ENCODE results near the gene SUDS3. TPM values are rescaled to one million over a fixed set of nuclear protein-coding genes. Genes with fewer than 3 reads are reported as not detected.

Gene SUDS3
- polyA plus RNA-seq, 1 donor from 2014 or later = 67.9 TPM

- H4K20me1 ChIP-seq (ENCODE audit: insufficient read depth) = no peaks in the 10 kb centered on the region
- peaks cover 12% of the 10 kb centered on the region for H3K36me3 ChIP-seq (ENCODE audit: insufficient read depth, low read length)
These were observed 41.6 kb downstream of the SUDS3 start for GRCh38 chr12:118417942-118418341.

GRCh38 chr12:118418385-118419057 is 42.2 kb downstream of the SUDS3 start:
- Histone ChIP-seq H2AFZ (ENCODE audit: low read depth, low read length) (no peak overlapping the region), H3K9me2 (ENCODE audit: insufficient read depth, low read length) (no peaks in the 10 kb centered on the region), H3K27ac (ENCODE audit: low read length) (no peak overlapping the region), H3K4me3 (ENCODE audit: low read length) (no peak overlapping the region), H3K79me2 (replicated peaks; ENCODE audit: insufficient read depth, low read length) (no peaks in the 10 kb centered on the region), H3K9ac (ENCODE audit: low read length) (no peak overlapping the region), H3F3A (ENCODE audit: insufficient read depth, low read length, poor library complexity, severe bottlenecking) (no peaks in the 10 kb centered on the region), H3K27me3 (ENCODE audit: insufficient read depth, low read depth, low read length) (no peaks in the 10 kb centered on the region), H3K36me3 (ENCODE audit: insufficient read depth, low read length) (peaks cover 12% of the 10 kb centered on the region), H3K4me2 (ENCODE audit: low read length) (no peak overlapping the region), H4K20me1 (ENCODE audit: insufficient read depth) (no peaks in the 10 kb centered on the region), H3K9me3 (ENCODE audit: low read length) (no peaks in the 10 kb centered on the region)
- no peak for TF ChIP-seq TAF1 (IDR thresholded peaks at IDR 0.05; ENCODE audit: low read depth)
- no peak for TF ChIP-seq SMC3 (conservative IDR thresholded peaks at IDR 0.05; ENCODE audit: poor library complexity)
- no peak for TF ChIP-seq REST (IDR thresholded peaks at IDR 0.05; ENCODE audit: borderline replicate concordance)
- TF ChIP-seq CTCF (IDR thresholded peaks at IDR 0.05; ENCODE audit: poor library complexity, severe bottlenecking) = no peak
- no peak for TF ChIP-seq EZH2 (IDR thresholded peaks at IDR 0.05; ENCODE audit: borderline replicate concordance, insufficient read depth, low read length, poor library complexity, severe bottlenecking)

More at GRCh38 chr12:118417942-118418341, 41.6 kb downstream of the SUDS3 start:
- H3K27ac ChIP-seq (ENCODE audit: low read length) = no peak overlapping the region
- H3K9ac ChIP-seq (ENCODE audit: low read length) = no peak overlapping the region
- no peaks in the 10 kb centered on the region for H3K27me3 ChIP-seq (ENCODE audit: insufficient read depth, low read depth, low read length)
- H3K4me2 ChIP-seq (ENCODE audit: low read length) = no peak overlapping the region
- no peaks in the 10 kb centered on the region for H3K9me2 ChIP-seq (ENCODE audit: insufficient read depth, low read length)
- H3K9me3 ChIP-seq (ENCODE audit: low read length) = no peaks in the 10 kb centered on the region
- H3K4me3 ChIP-seq (ENCODE audit: low read length) = no peak overlapping the region
- no peaks in the 10 kb centered on the region for H3F3A ChIP-seq (ENCODE audit: insufficient read depth, low read length, poor library complexity, severe bottlenecking)
- no peaks in the 10 kb centered on the region for H3K79me2 ChIP-seq (replicated peaks; ENCODE audit: insufficient read depth, low read length)
- no peak overlapping the region for H2AFZ ChIP-seq (ENCODE audit: low read depth, low read length)
- TF ChIP-seq POLR2AphosphoS5 (IDR thresholded peaks at IDR 0.05) (no peak), SMC3 (conservative IDR thresholded peaks at IDR 0.05; ENCODE audit: poor library complexity) (no peak), REST (IDR thresholded peaks at IDR 0.05; ENCODE audit: borderline replicate concordance) (no peak), MXI1 (conservative IDR thresholded peaks at IDR 0.05; ENCODE audit: poor library complexity, severe bottlenecking) (no peak), EZH2 (IDR thresholded peaks at IDR 0.05; ENCODE audit: borderline replicate concordance, insufficient read depth, low read length, poor library complexity, severe bottlenecking) (no peak), TAF1 (IDR thresholded peaks at IDR 0.05; ENCODE audit: low read depth) (no peak), RAD21 (conservative IDR thresholded peaks at IDR 0.05) (no peak), CTCF (IDR thresholded peaks at IDR 0.05; ENCODE audit: poor library complexity, severe bottlenecking) (no peak), EP300 (conservative IDR thresholded peaks at IDR 0.05; ENCODE audit: poor library complexity, severe bottlenecking) (no peak)

Data from neural cell (in vitro differentiated cells).